ENCODE results near the gene ZNF536.
"Not testable (repeated sequence)": the region's sequence is repeated elsewhere in the genome, so short reads cannot be mapped to it uniquely, and the experiment has no call there.

Gene ZNF536

DNA sequence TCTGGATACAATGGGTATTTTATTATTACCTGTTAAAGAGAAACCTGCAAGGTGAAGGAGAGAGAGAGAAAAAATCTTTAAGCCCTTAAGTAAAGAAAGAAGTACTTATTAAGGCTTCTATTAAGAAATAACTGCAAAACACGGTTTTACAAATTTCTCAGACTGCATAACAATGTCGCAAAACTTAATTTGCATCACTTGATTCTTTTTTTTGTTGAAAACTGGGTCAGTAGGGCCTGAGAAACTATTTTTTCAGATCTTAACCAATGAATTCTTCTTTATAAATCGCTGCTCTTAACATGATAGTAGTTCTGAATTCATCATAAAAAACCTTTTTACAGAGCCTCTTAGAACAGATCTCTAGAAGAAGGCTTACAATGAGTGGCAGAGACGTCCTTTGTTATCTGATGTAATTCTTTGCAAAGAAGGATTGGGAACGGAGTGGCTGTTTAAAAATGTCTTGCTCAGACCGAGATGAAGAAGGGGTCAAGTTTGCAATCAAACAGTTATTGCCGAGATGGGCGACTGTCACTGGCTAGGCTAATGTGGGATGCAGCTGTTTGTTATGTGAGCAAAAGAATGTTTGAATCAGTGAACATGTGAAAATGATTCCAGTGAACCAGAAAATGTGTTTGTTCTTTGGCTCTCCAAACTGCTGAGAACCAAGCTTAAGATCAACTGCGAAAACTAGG, 76.3 kb downstream of the ZNF536 start:
- ATAC-seq: no peak
- no peak overlapping the region for H3K27ac Mint-ChIP-seq
- no peaks in the 10 kb centered on the region for H3K36me3 Mint-ChIP-seq
- H3K4me1 Mint-ChIP-seq: no peaks in the 10 kb centered on the region
- no peak overlapping the region for H3K4me3 Mint-ChIP-seq
- DNase-seq (ENCODE audit: low spot score in 2 of 2): no peak
- no peaks in the 10 kb centered on the region for H3K9me3 Mint-ChIP-seq

GRCh38 chr19:30449078-30449590, 77.0 kb downstream of the ZNF536 start:
- DNase-seq (ENCODE audit: low spot score in 2 of 2) (no peak), ATAC-seq (no peak)
- no peaks in the 10 kb centered on the region for H3K36me3 Mint-ChIP-seq
- H3K27ac Mint-ChIP-seq: no peak overlapping the region
- H3K9me3 Mint-ChIP-seq: no peaks in the 10 kb centered on the region
- H3K4me3 Mint-ChIP-seq: no peak overlapping the region
- H3K4me1 Mint-ChIP-seq: no peaks in the 10 kb centered on the region

GRCh38 chr19:30449673-30450072, 77.5 kb downstream of the ZNF536 start:
- no peak for DNase-seq (ENCODE audit: low spot score in 2 of 2)
- no peaks in the 10 kb centered on the region for H3K4me1 Mint-ChIP-seq
- H3K36me3 Mint-ChIP-seq: no peaks in the 10 kb centered on the region
- H3K27ac Mint-ChIP-seq: no peak overlapping the region
- no peaks in the 10 kb centered on the region for H3K9me3 Mint-ChIP-seq
- H3K4me3 Mint-ChIP-seq: no peak overlapping the region
- no peak for ATAC-seq

DNA sequence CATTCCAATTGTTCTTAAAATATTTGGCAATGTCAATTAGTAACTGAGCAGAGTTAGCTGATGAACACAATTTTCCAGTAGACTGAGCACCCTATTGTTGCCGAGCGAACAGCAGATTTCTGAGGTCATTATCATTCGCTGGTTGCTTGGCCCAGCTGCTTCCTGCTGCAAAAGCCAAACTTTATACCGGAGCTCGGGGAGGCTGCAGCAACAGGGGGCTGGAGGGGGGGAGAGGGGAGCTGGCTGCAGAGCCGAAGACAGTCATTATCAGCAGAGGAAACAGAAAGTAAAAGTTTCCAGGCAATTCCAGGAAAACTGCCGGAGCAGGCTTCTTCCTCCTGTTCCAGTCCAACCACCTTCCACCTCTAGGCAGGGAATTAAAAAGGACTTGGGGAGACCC, 77.9 kb downstream of the ZNF536 start:
- no peaks in the 10 kb centered on the region for H3K4me1 Mint-ChIP-seq
- H3K9me3 Mint-ChIP-seq: no peaks in the 10 kb centered on the region
- H3K36me3 Mint-ChIP-seq: no peaks in the 10 kb centered on the region
- H3K4me3 Mint-ChIP-seq: no peak overlapping the region
- H3K27ac Mint-ChIP-seq: no peak overlapping the region
- DNase-seq (ENCODE audit: low spot score in 2 of 2): no peak
- no peak for ATAC-seq

DNA sequence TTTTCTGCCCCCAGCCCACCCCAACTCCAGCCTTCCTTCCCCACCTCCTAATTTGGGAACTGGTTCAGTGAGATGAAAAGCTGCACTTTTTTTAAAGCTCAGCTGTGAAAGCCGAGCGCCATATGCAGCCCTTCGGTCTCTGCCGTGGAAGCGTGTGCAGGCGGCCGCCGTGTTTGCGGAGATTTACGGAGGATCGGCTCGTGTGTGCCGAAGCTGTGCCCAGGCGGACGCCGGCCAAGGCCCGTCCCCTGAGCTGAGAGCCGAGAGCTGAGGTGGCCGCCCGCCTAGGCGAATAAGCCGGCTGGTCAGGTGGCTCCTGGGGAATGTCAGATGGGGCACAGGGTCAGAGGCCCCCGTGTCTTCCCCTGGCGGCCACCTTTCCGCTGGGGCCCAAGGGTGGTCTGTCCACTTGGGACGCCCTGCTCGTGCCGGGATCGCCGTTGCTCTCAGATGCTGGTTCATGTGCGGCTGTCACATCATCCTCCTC, 78.7 kb downstream of the ZNF536 start:
- H3K4me3 Mint-ChIP-seq: no peak overlapping the region
- no peaks in the 10 kb centered on the region for H3K9me3 Mint-ChIP-seq
- H3K4me1 Mint-ChIP-seq: no peaks in the 10 kb centered on the region
- DNase-seq (ENCODE audit: low spot score in 2 of 2) (no peak), ATAC-seq (no peak)
- H3K27ac Mint-ChIP-seq: no peak overlapping the region
- H3K36me3 Mint-ChIP-seq: no peaks in the 10 kb centered on the region

DNA sequence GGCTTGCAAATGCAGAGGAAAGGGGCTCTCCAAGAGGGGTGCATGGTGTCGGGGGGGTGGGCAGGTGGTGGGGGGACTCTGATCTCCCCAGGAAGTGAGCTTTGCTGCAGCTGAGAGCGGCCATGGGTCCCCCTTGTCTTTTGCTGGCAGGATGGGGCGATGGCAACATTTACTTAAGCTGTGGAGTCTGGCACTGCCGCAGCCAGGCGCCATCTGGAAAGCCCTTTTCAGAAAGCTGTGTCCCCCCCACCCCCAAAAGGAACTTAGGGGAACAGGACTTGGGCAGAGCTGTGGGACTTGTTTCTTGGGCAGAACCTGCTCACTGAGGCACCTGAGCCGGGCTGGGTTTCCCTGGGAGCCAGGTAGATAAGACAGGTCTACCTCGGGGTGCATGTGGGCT, 80.7 kb downstream of the ZNF536 start:
- no peak overlapping the region for H3K4me3 Mint-ChIP-seq
- H3K36me3 Mint-ChIP-seq: no peaks in the 10 kb centered on the region
- no peak for ATAC-seq
- no peak overlapping the region for H3K27ac Mint-ChIP-seq
- no peak for DNase-seq (ENCODE audit: low spot score in 2 of 2)
- no peaks in the 10 kb centered on the region for H3K4me1 Mint-ChIP-seq
- H3K9me3 Mint-ChIP-seq: no peaks in the 10 kb centered on the region

DNA sequence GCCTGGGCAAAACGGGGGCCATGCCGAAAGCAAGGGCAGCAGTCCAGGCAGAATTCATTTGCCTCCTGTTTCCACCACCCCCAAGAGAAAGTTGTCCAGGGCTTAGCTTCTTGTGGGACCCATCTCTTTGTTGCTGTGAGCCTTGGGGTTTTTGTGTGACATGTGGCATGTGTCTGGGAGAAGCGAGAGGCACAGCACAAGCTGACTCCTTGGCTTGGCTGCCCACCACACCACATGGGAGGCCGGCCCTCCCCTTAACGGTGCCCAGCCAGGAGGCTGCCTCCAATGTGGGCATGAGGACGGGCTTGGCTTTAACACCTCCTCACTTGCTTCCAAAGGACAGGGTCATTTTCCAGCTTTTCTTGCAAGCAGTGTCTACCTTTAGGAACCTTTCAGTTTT, 81.6 kb downstream of the ZNF536 start:
- DNase-seq (ENCODE audit: low spot score in 2 of 2) (no peak), ATAC-seq (no peak)
- no peaks in the 10 kb centered on the region for H3K9me3 Mint-ChIP-seq
- H3K27ac Mint-ChIP-seq: no peak overlapping the region
- no peak overlapping the region for H3K4me3 Mint-ChIP-seq
- H3K4me1 Mint-ChIP-seq: no peaks in the 10 kb centered on the region
- H3K36me3 Mint-ChIP-seq: no peaks in the 10 kb centered on the region

DNA sequence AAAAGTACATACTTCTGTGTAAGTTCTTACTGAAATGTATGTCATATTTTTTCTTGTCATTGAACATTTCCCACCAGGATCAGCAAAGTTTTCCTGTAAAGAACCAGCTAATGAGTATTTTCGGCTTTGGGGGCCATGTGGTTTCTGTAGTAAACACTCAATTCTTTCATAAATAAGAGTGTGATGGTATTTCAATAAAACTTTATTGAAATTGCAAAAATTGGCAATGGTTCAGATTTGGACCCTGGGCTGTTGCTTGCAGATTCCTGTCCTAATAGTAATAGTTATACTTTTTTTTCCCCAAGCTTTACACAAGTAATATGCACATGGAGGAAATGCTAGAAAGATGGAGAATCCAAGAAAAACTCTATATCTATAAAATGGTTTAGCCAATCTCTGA, 83.7 kb downstream of the ZNF536 start:
- no peak overlapping the region for H3K27ac Mint-ChIP-seq
- ATAC-seq (no peak), DNase-seq (ENCODE audit: low spot score in 2 of 2) (no peak)
- H3K36me3 Mint-ChIP-seq: no peaks in the 10 kb centered on the region
- no peaks in the 10 kb centered on the region for H3K9me3 Mint-ChIP-seq
- no peak overlapping the region for H3K4me3 Mint-ChIP-seq
- no peaks in the 10 kb centered on the region for H3K4me1 Mint-ChIP-seq

- H3K4me3 Mint-ChIP-seq: no peak overlapping the region
- H3K4me1 Mint-ChIP-seq: no peaks in the 10 kb centered on the region
- ATAC-seq (no peak), DNase-seq (ENCODE audit: low spot score in 2 of 2) (no peak)
- no peaks in the 10 kb centered on the region for H3K36me3 Mint-ChIP-seq
- no peak overlapping the region for H3K27ac Mint-ChIP-seq
- H3K9me3 Mint-ChIP-seq: no peaks in the 10 kb centered on the region
These were observed 85.3 kb downstream of the ZNF536 start for GRCh38 chr19:30457484-30457883.

DNA sequence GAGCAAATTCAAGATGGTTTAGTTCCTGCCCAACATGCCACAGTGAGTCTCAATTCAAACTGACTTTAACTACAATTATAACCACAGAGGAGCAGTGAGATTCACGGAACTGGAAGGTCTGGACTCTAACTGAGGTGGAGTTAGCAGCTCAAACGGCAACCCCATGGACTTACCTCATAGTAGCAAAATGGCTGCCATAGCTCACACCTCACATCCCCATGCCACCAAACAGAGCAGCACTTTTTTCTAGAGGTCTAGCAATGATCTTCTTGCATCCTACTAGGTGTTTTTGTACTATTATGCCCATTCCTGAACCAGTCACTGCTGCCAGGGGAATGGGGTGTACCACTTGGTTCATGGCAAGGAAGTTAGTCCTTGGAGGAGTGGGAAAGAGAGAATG, 87.7 kb downstream of the ZNF536 start:
- Mint-ChIP-seq H3K9me3 (no peaks in the 10 kb centered on the region), H3K4me1 (no peaks in the 10 kb centered on the region), H3K36me3 (no peaks in the 10 kb centered on the region), H3K27ac (no peak overlapping the region), H3K4me3 (no peak overlapping the region)
- ATAC-seq (no peak), DNase-seq (ENCODE audit: low spot score in 2 of 2) (no peak)

DNA sequence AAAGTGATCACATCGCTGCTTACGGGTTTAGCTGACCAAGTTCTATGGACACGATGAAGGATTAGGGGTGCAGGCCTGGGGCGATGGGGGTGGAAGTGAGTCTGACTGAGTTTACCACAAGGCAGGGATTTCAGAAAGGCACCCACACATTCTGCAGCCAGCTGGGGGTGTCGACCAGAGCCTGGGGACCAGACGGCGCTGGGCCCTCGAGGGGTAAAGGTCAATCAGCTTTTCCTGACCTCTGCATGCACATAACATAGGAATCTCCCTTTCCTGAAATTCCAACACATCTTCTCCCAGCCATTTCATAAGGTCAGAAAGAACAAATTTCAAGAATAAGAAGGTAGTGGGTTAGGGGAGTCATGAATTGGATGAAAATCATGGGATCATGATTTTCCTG, 92.0 kb downstream of the ZNF536 start:
- DNase-seq (ENCODE audit: low spot score in 2 of 2): no peak
- Mint-ChIP-seq H3K4me3 (no peak overlapping the region), H3K4me1 (no peaks in the 10 kb centered on the region), H3K36me3 (no peaks in the 10 kb centered on the region), H3K9me3 (peaks cover 12% of the 10 kb centered on the region), H3K27ac (no peak overlapping the region)
- ATAC-seq: no peak

- H3K4me1 Mint-ChIP-seq; DNase-seq (ENCODE audit: low spot score in 2 of 2); ATAC-seq; H3K27ac Mint-ChIP-seq; H3K36me3 Mint-ChIP-seq; H3K4me3 Mint-ChIP-seq: not testable (repeated sequence)
- H3K9me3 Mint-ChIP-seq: peaks cover 12% of the 10 kb centered on the region
These were observed 94.4 kb downstream of the ZNF536 start for GRCh38 chr19:30466598-30466997.

DNA sequence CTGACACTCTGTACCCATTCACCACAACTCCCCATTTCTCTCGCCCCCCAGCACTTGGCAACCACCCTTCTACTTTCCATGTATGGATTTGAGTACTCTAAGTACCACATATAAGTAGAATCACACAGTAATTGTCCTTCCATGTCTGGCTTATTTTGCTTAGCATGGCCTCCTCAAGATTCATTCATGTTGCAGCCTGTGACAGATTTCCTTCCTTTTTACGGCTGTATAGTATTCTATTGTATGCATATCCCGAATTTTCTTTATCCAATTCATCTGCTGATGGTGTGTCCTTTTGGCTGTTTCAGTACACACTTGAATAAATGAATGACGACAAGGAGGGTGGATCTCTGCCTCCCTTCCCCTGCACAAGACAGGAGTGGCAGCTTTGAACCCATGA, 95.1 kb downstream of the ZNF536 start:
- Mint-ChIP-seq H3K27ac (no peak overlapping the region), H3K36me3 (no peaks in the 10 kb centered on the region), H3K4me1 (no peaks in the 10 kb centered on the region), H3K4me3 (no peak overlapping the region), H3K9me3 (peaks cover 12% of the 10 kb centered on the region)
- no peak for DNase-seq (ENCODE audit: low spot score in 2 of 2)
- ATAC-seq: no peak

DNA sequence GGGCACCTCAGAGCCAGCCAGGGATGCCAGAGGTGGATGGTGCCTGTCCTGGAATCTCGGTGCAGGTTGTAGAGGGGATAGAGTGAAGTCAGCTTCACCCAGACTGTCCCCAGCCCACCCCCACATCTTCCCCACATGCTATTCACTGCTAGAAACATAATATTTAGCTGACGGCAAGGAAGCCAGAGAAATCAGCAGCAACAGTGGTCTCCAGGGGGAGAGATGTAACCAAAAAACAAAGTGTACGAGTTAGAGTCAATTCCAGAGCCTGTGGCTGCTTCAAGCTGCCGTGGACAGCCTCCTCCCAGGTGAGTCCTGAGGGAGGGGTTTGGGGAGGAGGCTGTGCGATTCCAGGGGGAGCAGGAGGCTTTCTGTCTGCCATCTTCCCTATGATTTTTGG, 97.6 kb downstream of the ZNF536 start:
- ATAC-seq (no peak), DNase-seq (ENCODE audit: low spot score in 2 of 2) (no peak)
- Mint-ChIP-seq H3K4me1 (no peaks in the 10 kb centered on the region), H3K36me3 (no peaks in the 10 kb centered on the region), H3K27ac (no peak overlapping the region), H3K4me3 (no peak overlapping the region), H3K9me3 (peaks cover 18% of the 10 kb centered on the region)

GRCh38 chr19:30471441-30471840, 99.3 kb downstream of the ZNF536 start:
- Mint-ChIP-seq H3K4me3 (no peak overlapping the region), H3K27ac (no peak overlapping the region), H3K36me3 (no peaks in the 10 kb centered on the region), H3K4me1 (no peaks in the 10 kb centered on the region), H3K9me3 (peaks cover 13% of the 10 kb centered on the region)
- DNase-seq (ENCODE audit: low spot score in 2 of 2) (no peak), ATAC-seq (no peak)

DNA sequence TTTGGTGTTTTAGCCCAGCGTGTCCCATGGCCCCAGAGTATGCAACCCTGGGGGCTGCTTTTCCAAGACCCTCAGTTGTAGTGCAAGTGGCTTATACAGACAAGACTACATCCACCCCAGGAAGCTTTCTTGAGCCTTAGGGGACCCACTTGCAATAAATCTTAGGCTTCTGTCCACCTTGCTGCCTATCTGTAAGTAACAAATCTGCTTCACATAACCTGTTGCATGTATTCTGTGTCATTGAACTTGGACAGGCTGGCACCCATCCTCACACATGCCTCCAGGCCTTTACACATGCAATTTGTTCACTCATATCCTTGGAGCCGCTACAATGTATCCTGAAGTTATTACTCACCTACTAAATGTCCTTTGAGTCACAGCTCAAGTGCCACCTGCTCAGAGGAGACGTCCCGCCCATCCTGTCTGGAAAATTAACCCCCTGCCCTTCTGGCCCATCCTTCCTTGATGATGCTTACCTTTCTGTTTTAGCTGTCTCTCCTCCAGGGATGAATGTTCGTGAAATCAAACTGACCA, 101.2 kb downstream of the ZNF536 start:
- no peaks in the 10 kb centered on the region for H3K4me1 Mint-ChIP-seq
- no peak for ATAC-seq

More for the DNA sequence above, 101.2 kb downstream of the ZNF536 start:
- Mint-ChIP-seq H3K36me3 (no peaks in the 10 kb centered on the region), H3K27ac (no peak overlapping the region), H3K4me3 (no peak overlapping the region), H3K9me3 (peaks cover 8% of the 10 kb centered on the region)
- no peak for DNase-seq (ENCODE audit: low spot score in 2 of 2)
